ENCODE data around the gene DAB2.

DNA sequence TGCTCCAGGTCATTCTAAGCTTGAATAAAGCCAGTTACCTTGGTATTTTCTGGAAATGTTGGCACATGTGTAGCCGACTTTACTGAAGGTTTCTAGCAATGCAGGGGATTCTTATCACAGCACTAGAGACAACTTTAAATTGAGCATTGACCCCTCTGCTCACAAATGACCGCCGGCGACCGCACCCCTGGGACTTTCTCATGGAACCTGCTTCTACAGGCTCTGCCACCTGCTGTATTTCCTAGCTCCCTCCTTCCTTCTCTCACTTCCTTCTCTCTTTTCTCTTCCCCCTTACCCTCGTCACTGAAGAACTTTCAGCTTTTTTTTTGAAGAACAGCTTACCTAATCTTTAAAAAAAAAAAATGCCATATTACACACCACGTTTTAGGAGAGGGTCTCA lies 30.9 kb upstream of the DAB2 start:
- TF ChIP-seq, protein P1, sequence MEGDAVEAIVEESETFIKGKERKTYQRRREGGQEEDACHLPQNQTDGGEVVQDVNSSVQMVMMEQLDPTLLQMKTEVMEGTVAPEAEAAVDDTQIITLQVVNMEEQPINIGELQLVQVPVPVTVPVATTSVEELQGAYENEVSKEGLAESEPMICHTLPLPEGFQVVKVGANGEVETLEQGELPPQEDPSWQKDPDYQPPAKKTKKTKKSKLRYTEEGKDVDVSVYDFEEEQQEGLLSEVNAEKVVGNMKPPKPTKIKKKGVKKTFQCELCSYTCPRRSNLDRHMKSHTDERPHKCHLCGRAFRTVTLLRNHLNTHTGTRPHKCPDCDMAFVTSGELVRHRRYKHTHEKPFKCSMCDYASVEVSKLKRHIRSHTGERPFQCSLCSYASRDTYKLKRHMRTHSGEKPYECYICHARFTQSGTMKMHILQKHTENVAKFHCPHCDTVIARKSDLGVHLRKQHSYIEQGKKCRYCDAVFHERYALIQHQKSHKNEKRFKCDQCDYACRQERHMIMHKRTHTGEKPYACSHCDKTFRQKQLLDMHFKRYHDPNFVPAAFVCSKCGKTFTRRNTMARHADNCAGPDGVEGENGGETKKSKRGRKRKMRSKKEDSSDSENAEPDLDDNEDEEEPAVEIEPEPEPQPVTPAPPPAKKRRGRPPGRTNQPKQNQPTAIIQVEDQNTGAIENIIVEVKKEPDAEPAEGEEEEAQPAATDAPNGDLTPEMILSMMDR (IDR thresholded peaks at IDR 0.05; ENCODE audit: low read depth, low read length), result no peak
- TF ChIP-seq POLR2A (IDR thresholded peaks at IDR 0.05; ENCODE audit: extremely low read depth, insufficient read length) (no peak), MYC (IDR thresholded peaks at IDR 0.05; ENCODE audit: low read depth, low read length) (no peak)
- TF ChIP-seq, protein P2, sequence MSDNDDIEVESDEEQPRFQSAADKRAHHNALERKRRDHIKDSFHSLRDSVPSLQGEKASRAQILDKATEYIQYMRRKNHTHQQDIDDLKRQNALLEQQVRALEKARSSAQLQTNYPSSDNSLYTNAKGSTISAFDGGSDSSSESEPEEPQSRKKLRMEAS (IDR thresholded peaks at IDR 0.05; ENCODE audit: low read depth, low read length), result no peak

All from NB4 (cell line).